CD14-positive monocyte (primary cell): ENCODE measurements around the gene CDHR2. TPM values are rescaled to one million over a fixed set of nuclear protein-coding genes. Genes with fewer than 3 reads are reported as not detected.

Experiments
- DNase-seq, 3 donors: peaks; one replicate each; pipeline ENCODE4 v3.0.0-alpha.2; 2011 to 2022
- H2AFZ ChIP-seq: 2 replicates; pipeline ENCODE4 v1.6.0; 2012; ENCODE audit warnings: mild to moderate bottlenecking, low read depth, low read length, inconsistent platforms; ENCODE audit not compliant: insufficient read depth, poor library complexity, severe bottlenecking
- H3K27ac ChIP-seq, 2 donors: 1 replicate in 1 of 2; 2 replicates in 1 of 2; pipeline ENCODE4 v1.5.1; 2012 to 2013; ENCODE audit warnings: low read length in 2 of 2, control low read depth in 1 of 2, inconsistent platforms in 1 of 2, low read depth in 1 of 2, mild to moderate bottlenecking in 1 of 2
- H3K27me3 ChIP-seq, 2 donors: one replicate each; pipeline versions ENCODE4 v1.6.0 to v1.6.1; 2011 to 2013; ENCODE audit warnings: low read length in 2 of 2; ENCODE audit not compliant: control insufficient read depth in 2 of 2, insufficient read depth in 2 of 2
- H3K36me3 ChIP-seq, 2 donors: replicated peaks in 1 of 2; 1 replicate in 1 of 2; 2 replicates in 1 of 2; pipeline versions ENCODE4 v1.5.1 to v1.6.1; 2012 to 2013; ENCODE audit warnings: low read length in 2 of 2, control low read depth in 1 of 2, inconsistent platforms in 1 of 2, mild to moderate bottlenecking in 1 of 2; ENCODE audit not compliant: insufficient read depth in 2 of 2, control insufficient read depth in 1 of 2
- H3K4me1 ChIP-seq, 2 donors: 1 replicate in 1 of 2; 2 replicates in 1 of 2; pipeline versions ENCODE4 v1.5.1 to v1.6.1; 2012 to 2013; ENCODE audit warnings: low read length in 2 of 2, control low read depth in 1 of 2, inconsistent platforms in 1 of 2, mild to moderate bottlenecking in 1 of 2, moderate library complexity in 1 of 2; ENCODE audit not compliant: insufficient read depth in 2 of 2, control insufficient read depth in 1 of 2
- H3K4me2 ChIP-seq: replicated peaks from 2 replicates; pipeline ENCODE3; 2012; ENCODE audit warnings: low read length, moderate library complexity, mild to moderate bottlenecking; ENCODE audit not compliant: poor library complexity, severe bottlenecking; ENCODE audit errors: extremely low read depth
- H3K4me3 ChIP-seq, 3 experiments: fragments of 200-600 bp in 1 of 3; sonication (generic) in 1 of 3; replicated peaks in 1 of 3; 1 replicate in 2 of 3; 2 replicates in 1 of 3; pipeline ENCODE4 v1.5.1; 2011 to 2013; ENCODE audit warnings: low read length in 3 of 3, mild to moderate bottlenecking in 3 of 3, control low read depth in 2 of 3, low read depth in 2 of 3, inconsistent platforms in 1 of 3, moderate library complexity in 1 of 3
- H3K79me2 ChIP-seq: 2 replicates; pipeline ENCODE4 v1.6.0; 2012; ENCODE audit warnings: mild to moderate bottlenecking, control low read depth, inconsistent platforms, low read length, moderate library complexity; ENCODE audit not compliant: insufficient read depth
- H3K9ac ChIP-seq: 2 replicates; pipeline ENCODE4 v1.6.0; 2017; ENCODE audit warnings: low read length, mild to moderate bottlenecking; ENCODE audit not compliant: insufficient read depth, poor library complexity, severe bottlenecking
- H3K9me3 ChIP-seq, 2 donors: replicated peaks in 1 of 2; 1 replicate in 1 of 2; 2 replicates in 1 of 2; pipeline versions ENCODE4 v1.5.1 to v1.6.1; 2012 to 2013; ENCODE audit warnings: low read length in 2 of 2, control low read depth in 1 of 2; ENCODE audit not compliant: control insufficient read depth in 1 of 2, insufficient read depth in 1 of 2
- H4K20me1 ChIP-seq: 2 replicates; pipeline ENCODE4 v1.6.0; 2012; ENCODE audit warnings: mild to moderate bottlenecking, low read length, control low read depth, moderate library complexity; ENCODE audit not compliant: insufficient read depth
- H3K27ac Mint-ChIP-seq, 7 donors: one replicate each; pipeline ENCODE4 v1.8.0; 2020; ENCODE audit warnings: mild to moderate bottlenecking in 7 of 7, mixed read lengths in 7 of 7, moderate library complexity in 6 of 7, inconsistent platforms in 2 of 7
- H3K27me3 Mint-ChIP-seq, 3 donors: one replicate each; pipeline ENCODE4 v1.8.0; 2021 to 2022; ENCODE audit warnings: low read depth in 3 of 3, mild to moderate bottlenecking in 3 of 3, mixed read lengths in 3 of 3, moderate library complexity in 3 of 3, inconsistent platforms in 1 of 3
- H3K36me3 Mint-ChIP-seq, 2 donors: one replicate each; pipeline ENCODE4 v1.8.0; 2020; ENCODE audit warnings: mixed read lengths in 2 of 2, inconsistent platforms in 1 of 2, mild to moderate bottlenecking in 1 of 2
- H3K4me1 Mint-ChIP-seq: one replicate; pipeline ENCODE4 v1.8.0; 2020; ENCODE audit warnings: mild to moderate bottlenecking, mixed read lengths
- H3K4me3 Mint-ChIP-seq, 2 donors: one replicate each; pipeline ENCODE4 v1.8.0; 2020; ENCODE audit warnings: mild to moderate bottlenecking in 2 of 2, mixed read lengths in 2 of 2, moderate library complexity in 1 of 2
- H3K9me3 Mint-ChIP-seq, 7 donors: one replicate each; pipeline ENCODE4 v1.8.0; 2020 to 2022; ENCODE audit warnings: mixed read lengths in 7 of 7, mild to moderate bottlenecking in 6 of 7, moderate library complexity in 6 of 7, inconsistent platforms in 2 of 7
- CTCF ChIP-seq: fragments of 200-600 bp; IDR thresholded peaks from one replicate; pipeline ENCODE4 v1.8.0; 2022; ENCODE audit warnings: antibody characterized with exemption, mild to moderate bottlenecking
- WGBS: methylation state at CpG from one replicate; pipeline ENCODE4 v1.1.5; 2013; ENCODE audit warnings: missing lambda C conversion rate; ENCODE audit not compliant: insufficient coverage; 5-methylcytosine and 5-hydroxymethylcytosine counted together
- intact Hi-C, 2 donors: fragments of 100-400 bp; cut with micrococcal nuclease; formaldehyde crosslinking; loops; one replicate each; pipeline versions ENCODE4 v1.15.0 to v1.15.1; 2023
- polyA plus RNA-seq, 3 donors: library from polyadenylated mRNA; depleted of rRNA in 1 of 3; unstranded in 2 of 3; stranded (reverse) in 1 of 3; fragments of 300-500 nt in 2 of 3; fragments of >200 nt in 1 of 3; fragmentation: Illumina TruSeq in 2 of 3; gene quantifications; 1 replicate in 2 of 3; 2 replicates in 1 of 3; pipeline ENCODE4 v1.2.3, GENCODE V29; 2012 to 2021

CDHR2 gene
- polyA plus RNA-seq, 3 donors: 0.12 TPM; not detected in 2

- no peak overlapping the region for H3K4me3 ChIP-seq
Measured at GRCh38 chr5:176639208-176639607, 90.1 kb downstream of the CDHR2 start.

GRCh38 chr5:176639981-176640380, 90.8 kb downstream of the CDHR2 start:
- peak overlapping the region in 1 of 7 donors; percentile 28 for H3K27ac Mint-ChIP-seq
- Histone ChIP-seq H3K79me2 (no peaks in the 10 kb centered on the region), H4K20me1 (no peaks in the 10 kb centered on the region), H3K27ac (no peak overlapping the region), H3K36me3 (no peaks in the 10 kb centered on the region), H3K27me3 (peaks cover 0 to 2% of the 10 kb centered on the region in 2 donors), H3K4me3 (no peak overlapping the region), H2AFZ (no peak overlapping the region), H3K4me2 (no peak overlapping the region), H3K9me3 (no peaks in the 10 kb centered on the region), H3K9ac (no peak overlapping the region), H3K4me1 (no peaks in the 10 kb centered on the region)
- no peak overlapping the region for H3K4me3 Mint-ChIP-seq
- intact Hi-C loops: no loop called here
- no peak for DNase-seq
- no peaks in the 10 kb centered on the region for H3K4me1 Mint-ChIP-seq
- H3K27me3 Mint-ChIP-seq: peaks cover 6 to 20% (median 13%) of the 10 kb centered on the region in 3 donors
- 72% methylated on average over 4 of the region's 4 CpGs for WGBS
- no peaks in the 10 kb centered on the region for H3K36me3 Mint-ChIP-seq
- TF ChIP-seq CTCF: no peak
- peaks cover 0 to 6% (median 5%) of the 10 kb centered on the region in 7 donors for H3K9me3 Mint-ChIP-seq

More at GRCh38 chr5:176639208-176639607, 90.1 kb downstream of the CDHR2 start:
- no peaks in the 10 kb centered on the region for H3K36me3 Mint-ChIP-seq
- no peak overlapping the region for H3K4me2 ChIP-seq
- intact Hi-C loops: no loop called here
- H3K79me2 ChIP-seq: no peaks in the 10 kb centered on the region
- H3K4me1 Mint-ChIP-seq: no peaks in the 10 kb centered on the region
- H3K36me3 ChIP-seq: no peaks in the 10 kb centered on the region
- no peak overlapping the region for H2AFZ ChIP-seq
- H3K9ac ChIP-seq: no peak overlapping the region
- H3K4me1 ChIP-seq: no peaks in the 10 kb centered on the region
- H3K9me3 ChIP-seq: no peaks in the 10 kb centered on the region
- TF ChIP-seq CTCF: no peak
- H3K27me3 Mint-ChIP-seq: peaks cover 13 to 24% (median 17%) of the 10 kb centered on the region in 3 donors
- no peak overlapping the region for H3K27ac ChIP-seq
- peaks cover 0 to 10% (median 5%) of the 10 kb centered on the region in 7 donors for H3K9me3 Mint-ChIP-seq
- no peak overlapping the region for H3K27ac Mint-ChIP-seq
- H3K4me3 Mint-ChIP-seq: no peak overlapping the region
- no peak for DNase-seq
- peaks cover under 1 to 6% of the 10 kb centered on the region in 2 donors for H3K27me3 ChIP-seq
- H4K20me1 ChIP-seq: no peaks in the 10 kb centered on the region
- 50% methylated on average over 1 of the region's 4 CpGs for WGBS
